GM21360 (cell line): ENCODE results near the gene TXNL1.
A peak's percentile ranks its signal among the peaks of the same experiment; 100 is the strongest.

Experiments
- ATAC-seq: cut with Tn5 transposase; IDR thresholded peaks from one replicate; pipeline ENCODE4 v1.9.1; 2021; ENCODE audit warnings: mild to moderate bottlenecking, moderate library complexity; ENCODE audit not compliant: unreplicated experiment

TXNL1 gene

GRCh38 chr18:56645415-56646016 lies 7.1 kb upstream of the TXNL1 start:
- no peak for ATAC-seq

GRCh38 chr18:56643381-56643780 lies 5.0 kb upstream of the TXNL1 start:
- no peak for ATAC-seq

- ATAC-seq: no peak
These were observed 3.4 kb upstream of the TXNL1 start for GRCh38 chr18:56641714-56642337.

GRCh38 chr18:56639571-56639970 lies 1.2 kb upstream of the TXNL1 start:
- no peak for ATAC-seq

GRCh38 chr18:56639104-56639381 lies 651 bp upstream of the TXNL1 start:
- no peak for ATAC-seq

- peak; percentile 23 for ATAC-seq
These were observed 621 bp downstream of the TXNL1 start for GRCh38 chr18:56637711-56638231.

GRCh38 chr18:56637176-56637575 lies 1.2 kb downstream of the TXNL1 start:
- no peak for ATAC-seq

GRCh38 chr18:56635007-56635406 lies 3.4 kb downstream of the TXNL1 start:
- ATAC-seq: no peak

- no peak for ATAC-seq
These were observed 6.0 kb downstream of the TXNL1 start for GRCh38 chr18:56632070-56633022.

- no peak for ATAC-seq
These were observed 10.4 kb downstream of the TXNL1 start for GRCh38 chr18:56627991-56628390.

- ATAC-seq: no peak
These were observed 22.5 kb downstream of the TXNL1 start for GRCh38 chr18:56615738-56616520.

GRCh38 chr18:56606618-56607017 lies 31.8 kb downstream of the TXNL1 start:
- no peak for ATAC-seq

- ATAC-seq: no peak
These were observed 40.0 kb downstream of the TXNL1 start for GRCh38 chr18:56598422-56598821.

GRCh38 chr18:56593906-56594305 lies 44.5 kb downstream of the TXNL1 start:
- ATAC-seq: no peak

- ATAC-seq: no peak
These were observed 58.4 kb downstream of the TXNL1 start for GRCh38 chr18:56580026-56580425.

GRCh38 chr18:56579451-56579850 lies 58.9 kb downstream of the TXNL1 start:
- ATAC-seq: no peak

GRCh38 chr18:56576826-56577573 lies 61.4 kb downstream of the TXNL1 start:
- ATAC-seq: no peak

GRCh38 chr18:56575819-56576663 lies 62.4 kb downstream of the TXNL1 start:
- no peak for ATAC-seq

GRCh38 chr18:56574861-56575260 lies 63.5 kb downstream of the TXNL1 start:
- no peak for ATAC-seq
